Right atrium auricular region (tissue), 2 donors: ENCODE measurements around the gene EXOC4. TPM values are rescaled to one million over a fixed set of nuclear protein-coding genes. Genes with fewer than 3 reads are reported as not detected.

Source experiments
- DNase-seq: peaks from one replicate; pipeline ENCODE4 v3.0.0-alpha.2; 2019; ENCODE audit warnings: low spot score
- H3K27ac ChIP-seq, 2 donors: fragments of 200-600 bp; sonication (generic); 1 replicate in 1 of 2; 2 replicates in 1 of 2; pipeline ENCODE4 v1.5.1; 2016 to 2019
- H3K27me3 ChIP-seq, 2 donors: fragments of 200-600 bp; sonication (generic); one replicate each; pipeline versions ENCODE4 v1.5.1 to v1.6.0; 2017 to 2019
- H3K36me3 ChIP-seq: fragments of 200-600 bp; sonication (generic); one replicate; pipeline ENCODE4 v1.5.1; 2016
- H3K4me1 ChIP-seq, 2 donors: fragments of 200-600 bp; sonication (generic); one replicate each; pipeline versions ENCODE4 v1.5.1 to v1.6.0; 2017 to 2019
- H3K4me3 ChIP-seq, 2 donors: fragments of 200-600 bp; sonication (generic); 1 replicate in 1 of 2; 2 replicates in 1 of 2; pipeline ENCODE4 v1.5.1; 2017 to 2019; ENCODE audit warnings: mild to moderate bottlenecking in 1 of 2, moderate library complexity in 1 of 2
- H3K9me3 ChIP-seq, 2 donors: fragments of 200-600 bp; sonication (generic); one replicate each; pipeline ENCODE4 v1.5.1; 2019
- total RNA-seq, 2 donors: library from RNA; depleted of rRNA; stranded (reverse); fragments of >200 nt; gene quantifications; one replicate each; pipeline ENCODE4 v1.1.0, GENCODE V29; 2016
- TF ChIP-seq, protein P1 (sequence below), 2 donors: fragments of 200-600 bp; sonication (generic); IDR thresholded peaks; one replicate each; pipeline ENCODE4 v1.5.1; 2019; ENCODE audit warnings: antibody characterized with exemption in 2 of 2

EXOC4 gene
- total RNA-seq, 2 donors from 2014 or later: 24.7 to 30.6 TPM

DNA sequence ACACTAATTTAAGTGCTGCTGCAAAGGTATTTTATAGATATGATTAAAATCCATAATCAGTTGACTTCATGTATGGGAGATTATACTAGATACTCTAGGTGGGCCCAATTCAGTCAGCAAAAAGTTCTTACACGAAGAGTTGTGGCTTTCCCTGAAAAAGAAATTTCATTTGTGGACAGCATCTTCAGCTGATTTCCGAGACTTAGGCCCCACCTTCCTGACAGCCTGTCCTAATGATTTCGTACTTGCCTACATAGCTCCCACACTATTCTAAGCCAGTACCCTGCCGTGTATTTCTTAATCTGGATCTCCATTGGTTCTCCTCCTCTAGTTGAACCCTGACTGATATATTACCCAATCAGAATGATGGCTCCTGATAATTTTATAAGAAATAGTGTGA, 297.9 kb downstream of the EXOC4 start:
- DNase-seq: no peak
- no peaks in the 10 kb centered on the region for H3K27me3 ChIP-seq

DNA sequence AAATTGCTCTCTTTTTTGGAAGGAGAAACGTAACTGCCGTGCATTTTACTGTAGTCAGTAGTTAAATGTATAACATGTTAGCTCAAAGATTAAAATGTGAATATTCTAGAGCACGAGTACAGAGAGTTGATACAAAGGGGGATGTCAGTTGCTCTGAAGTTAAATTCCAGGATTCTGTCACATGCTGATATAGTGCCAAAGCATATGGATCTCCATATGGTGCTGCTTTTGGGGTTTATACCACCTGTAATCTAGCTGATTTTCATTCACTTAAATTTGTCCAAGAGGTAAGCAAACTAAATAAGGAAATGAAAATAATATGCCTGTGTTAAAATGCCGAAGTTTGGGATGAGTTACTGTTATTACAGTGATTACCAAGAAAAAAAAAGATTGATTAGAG, 298.6 kb downstream of the EXOC4 start:
- H3K9me3 ChIP-seq: no peaks in the 10 kb centered on the region

More for the DNA sequence above, 297.9 kb downstream of the EXOC4 start:
- Histone ChIP-seq H3K9me3 (no peaks in the 10 kb centered on the region), H3K4me3 (no peak overlapping the region), H3K4me1 (no peaks in the 10 kb centered on the region), H3K27ac (no peak overlapping the region), H3K36me3 (no peaks in the 10 kb centered on the region)
- TF ChIP-seq, protein P1, sequence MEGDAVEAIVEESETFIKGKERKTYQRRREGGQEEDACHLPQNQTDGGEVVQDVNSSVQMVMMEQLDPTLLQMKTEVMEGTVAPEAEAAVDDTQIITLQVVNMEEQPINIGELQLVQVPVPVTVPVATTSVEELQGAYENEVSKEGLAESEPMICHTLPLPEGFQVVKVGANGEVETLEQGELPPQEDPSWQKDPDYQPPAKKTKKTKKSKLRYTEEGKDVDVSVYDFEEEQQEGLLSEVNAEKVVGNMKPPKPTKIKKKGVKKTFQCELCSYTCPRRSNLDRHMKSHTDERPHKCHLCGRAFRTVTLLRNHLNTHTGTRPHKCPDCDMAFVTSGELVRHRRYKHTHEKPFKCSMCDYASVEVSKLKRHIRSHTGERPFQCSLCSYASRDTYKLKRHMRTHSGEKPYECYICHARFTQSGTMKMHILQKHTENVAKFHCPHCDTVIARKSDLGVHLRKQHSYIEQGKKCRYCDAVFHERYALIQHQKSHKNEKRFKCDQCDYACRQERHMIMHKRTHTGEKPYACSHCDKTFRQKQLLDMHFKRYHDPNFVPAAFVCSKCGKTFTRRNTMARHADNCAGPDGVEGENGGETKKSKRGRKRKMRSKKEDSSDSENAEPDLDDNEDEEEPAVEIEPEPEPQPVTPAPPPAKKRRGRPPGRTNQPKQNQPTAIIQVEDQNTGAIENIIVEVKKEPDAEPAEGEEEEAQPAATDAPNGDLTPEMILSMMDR (IDR thresholded peaks at IDR 0.05): no peak

DNA sequence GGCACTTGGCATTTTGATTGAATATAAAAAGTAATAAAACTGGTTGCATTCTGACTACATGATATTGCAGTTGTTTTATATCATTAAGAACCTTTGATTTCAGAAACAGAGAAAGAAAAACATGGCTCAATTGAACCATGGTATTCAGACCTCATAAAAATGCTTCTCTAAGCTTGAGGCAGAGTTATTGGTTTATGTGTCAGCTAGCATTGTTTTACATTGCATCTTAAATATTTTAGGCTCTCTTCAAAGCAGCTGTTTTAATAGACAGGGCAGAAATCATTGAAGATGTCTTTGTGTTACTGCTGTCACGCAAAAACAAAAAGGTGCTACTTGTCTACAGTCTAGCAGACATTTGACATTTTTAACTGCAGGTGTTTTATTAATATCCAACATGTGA, 299.2 kb downstream of the EXOC4 start:
- no peak overlapping the region for H3K4me3 ChIP-seq
- no peak for DNase-seq
- no peaks in the 10 kb centered on the region for H3K4me1 ChIP-seq
- H3K36me3 ChIP-seq: no peaks in the 10 kb centered on the region
- no peak overlapping the region for H3K27ac ChIP-seq
- no peaks in the 10 kb centered on the region for H3K27me3 ChIP-seq
- no peaks in the 10 kb centered on the region for H3K9me3 ChIP-seq
- TF ChIP-seq, protein P1 (IDR thresholded peaks at IDR 0.05): no peak

More for the DNA sequence above, 298.6 kb downstream of the EXOC4 start:
- no peaks in the 10 kb centered on the region for H3K27me3 ChIP-seq
- TF ChIP-seq, protein P1 (IDR thresholded peaks at IDR 0.05): no peak
- DNase-seq: no peak
- H3K27ac ChIP-seq: no peak overlapping the region
- no peaks in the 10 kb centered on the region for H3K4me1 ChIP-seq
- no peaks in the 10 kb centered on the region for H3K36me3 ChIP-seq
- no peak overlapping the region for H3K4me3 ChIP-seq

DNA sequence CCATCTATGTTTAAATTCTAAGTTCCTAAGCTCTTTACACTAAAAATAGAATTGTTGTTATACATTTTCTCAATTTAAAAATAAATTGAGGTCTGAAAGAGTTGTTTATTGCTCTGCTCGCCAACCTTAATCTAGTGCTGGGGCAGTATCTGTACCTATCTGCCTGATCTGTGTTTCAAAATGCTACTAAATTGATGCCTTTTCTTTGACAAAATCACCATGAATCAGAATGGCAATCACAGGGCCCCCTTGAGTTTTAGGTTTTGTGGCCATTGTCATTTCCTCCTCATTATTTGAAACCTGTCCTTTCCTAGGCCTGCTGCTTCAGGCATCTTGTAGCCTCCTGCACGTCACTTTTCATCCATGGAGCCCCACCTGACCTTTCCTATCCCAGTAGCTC, 301.5 kb downstream of the EXOC4 start:
- H3K4me1 ChIP-seq: no peaks in the 10 kb centered on the region
- TF ChIP-seq, protein P1 (IDR thresholded peaks at IDR 0.05): no peak
- no peaks in the 10 kb centered on the region for H3K9me3 ChIP-seq
- H3K36me3 ChIP-seq: no peaks in the 10 kb centered on the region
- no peak for DNase-seq
- no peak overlapping the region for H3K27ac ChIP-seq
- no peaks in the 10 kb centered on the region for H3K27me3 ChIP-seq
- no peak overlapping the region for H3K4me3 ChIP-seq

DNA sequence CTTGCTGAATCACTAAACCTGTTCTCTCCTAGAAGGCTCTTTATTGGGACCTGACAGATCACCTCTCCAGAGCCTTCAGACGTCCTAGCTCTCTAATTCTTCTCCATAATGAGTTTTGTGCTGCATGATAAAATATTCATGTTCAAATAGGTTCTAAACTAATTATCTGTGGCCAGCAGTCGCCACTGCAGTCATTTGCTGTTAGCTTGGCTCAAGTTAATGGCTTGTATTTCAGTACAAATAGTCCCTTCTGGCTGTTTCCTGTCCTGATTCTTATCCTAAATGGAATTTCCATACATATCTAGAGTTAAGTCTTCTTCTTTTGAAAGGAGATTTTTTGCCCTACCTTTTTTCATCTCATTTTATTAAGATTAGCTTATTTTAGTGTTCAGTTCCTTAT, 303.2 kb downstream of the EXOC4 start:
- H3K9me3 ChIP-seq: no peaks in the 10 kb centered on the region
- no peaks in the 10 kb centered on the region for H3K27me3 ChIP-seq
- no peak for DNase-seq
- no peak overlapping the region for H3K4me3 ChIP-seq
- no peaks in the 10 kb centered on the region for H3K4me1 ChIP-seq
- H3K36me3 ChIP-seq: no peaks in the 10 kb centered on the region
- no peak overlapping the region for H3K27ac ChIP-seq
- TF ChIP-seq, protein P1 (IDR thresholded peaks at IDR 0.05): no peak

DNA sequence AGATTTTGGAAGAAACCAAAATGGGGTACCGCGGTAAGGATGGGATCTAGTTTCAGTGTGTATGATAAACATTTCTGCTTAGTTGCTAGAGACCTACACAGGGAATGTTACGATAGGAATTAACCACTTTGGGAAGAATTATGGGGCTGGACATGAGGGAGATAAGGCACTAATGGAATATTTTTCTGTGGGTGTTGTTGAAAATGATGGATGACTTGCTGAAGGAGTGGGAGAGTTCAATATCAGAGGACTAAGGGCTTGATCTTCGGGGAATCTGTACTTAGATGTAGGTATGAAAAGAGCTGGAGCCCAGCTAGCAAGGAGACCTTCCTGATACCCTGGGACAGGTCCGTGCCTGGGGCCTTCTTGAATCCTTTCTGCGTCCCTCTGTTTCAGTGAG, 303.7 kb downstream of the EXOC4 start:
- TF ChIP-seq, protein P1 (IDR thresholded peaks at IDR 0.05): no peak
- no peak overlapping the region for H3K4me3 ChIP-seq
- no peak for DNase-seq
- H3K27ac ChIP-seq: no peak overlapping the region
- H3K4me1 ChIP-seq: no peaks in the 10 kb centered on the region
- no peaks in the 10 kb centered on the region for H3K27me3 ChIP-seq
- H3K36me3 ChIP-seq: no peaks in the 10 kb centered on the region
- H3K9me3 ChIP-seq: no peaks in the 10 kb centered on the region
